ENCODE data around the gene AIRE.

AIRE gene

DNA sequence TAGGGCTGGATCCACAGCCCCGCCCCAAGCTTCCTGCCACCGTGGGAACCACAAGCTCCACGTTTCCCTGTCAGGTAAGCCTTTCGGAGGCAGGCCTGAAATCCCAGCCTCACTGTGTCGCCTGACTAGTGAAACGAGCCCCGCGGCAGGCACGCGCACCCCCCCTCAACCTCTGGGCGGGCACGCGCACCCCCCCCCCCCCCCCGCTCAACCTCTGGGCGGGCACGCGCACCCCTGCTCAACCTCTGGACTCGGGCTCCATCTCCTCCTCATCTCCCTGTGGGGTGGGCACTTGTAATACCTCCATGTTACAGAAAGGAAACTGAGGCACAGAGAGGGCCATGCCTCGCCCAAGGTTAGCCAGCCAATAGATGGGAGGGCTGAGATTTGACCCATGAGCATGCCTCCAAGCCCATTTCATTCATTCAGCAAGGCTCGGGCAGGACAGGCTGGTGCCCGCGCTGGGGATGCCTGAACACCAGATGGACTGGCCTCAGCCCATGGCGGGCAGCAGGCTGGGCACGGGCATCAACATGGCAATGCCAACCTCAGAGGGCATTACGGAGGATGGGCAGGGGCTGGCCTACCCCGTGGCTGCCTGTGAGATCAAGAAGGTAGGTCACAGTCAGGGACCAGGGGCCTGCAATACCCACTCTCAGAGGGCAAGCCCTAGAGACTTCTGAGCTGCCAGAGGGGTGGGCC lies 48.8 kb downstream of the AIRE start:
- ATAC-seq (ENCODE audit: insufficient read depth, low read depth) = no peak
- H3K9ac ChIP-seq (ENCODE audit: low read depth, low read length) = no peak overlapping the region

GRCh38 chr21:44335266-44336059 lies 49.8 kb downstream of the AIRE start:
- DNase-seq = no peak
- H3K9ac ChIP-seq (ENCODE audit: low read depth, low read length) = no peak overlapping the region

More for the DNA sequence above, 48.8 kb downstream of the AIRE start:
- Histone ChIP-seq H3K79me2 (ENCODE audit: insufficient read depth, low read length) (no peaks in the 10 kb centered on the region), H3K4me1 (ENCODE audit: insufficient read depth, low read length) (peaks cover 9% of the 10 kb centered on the region; the same call in 1 of the 2 replicates), H3K4me2 (ENCODE audit: insufficient read depth, low read length) (no peak overlapping the region), H3K27ac (ENCODE audit: low read length) (no peak overlapping the region), H4K20me1 (ENCODE audit: insufficient read depth, low read length) (peaks cover 27% of the 10 kb centered on the region), H2AFZ (ENCODE audit: low read depth, low read length) (no peak overlapping the region), H3K36me3 (ENCODE audit: insufficient read depth, low read length) (peaks cover 45% of the 10 kb centered on the region), H3K4me3 (ENCODE audit: low read depth in 1 of 2, low read length in 2 of 2) (no peak overlapping the region), H3K27me3 (ENCODE audit: insufficient read depth, low read length, poor library complexity) (no peaks in the 10 kb centered on the region), H3K9me3 (ENCODE audit: insufficient read depth, low read length, severe bottlenecking) (no peaks in the 10 kb centered on the region)
- no peak for DNase-seq
- TF ChIP-seq EZH2 (IDR thresholded peaks at IDR 0.05; ENCODE audit: borderline replicate concordance, low read depth, low read length, severe bottlenecking) = no peak
- TF ChIP-seq, protein P1, sequence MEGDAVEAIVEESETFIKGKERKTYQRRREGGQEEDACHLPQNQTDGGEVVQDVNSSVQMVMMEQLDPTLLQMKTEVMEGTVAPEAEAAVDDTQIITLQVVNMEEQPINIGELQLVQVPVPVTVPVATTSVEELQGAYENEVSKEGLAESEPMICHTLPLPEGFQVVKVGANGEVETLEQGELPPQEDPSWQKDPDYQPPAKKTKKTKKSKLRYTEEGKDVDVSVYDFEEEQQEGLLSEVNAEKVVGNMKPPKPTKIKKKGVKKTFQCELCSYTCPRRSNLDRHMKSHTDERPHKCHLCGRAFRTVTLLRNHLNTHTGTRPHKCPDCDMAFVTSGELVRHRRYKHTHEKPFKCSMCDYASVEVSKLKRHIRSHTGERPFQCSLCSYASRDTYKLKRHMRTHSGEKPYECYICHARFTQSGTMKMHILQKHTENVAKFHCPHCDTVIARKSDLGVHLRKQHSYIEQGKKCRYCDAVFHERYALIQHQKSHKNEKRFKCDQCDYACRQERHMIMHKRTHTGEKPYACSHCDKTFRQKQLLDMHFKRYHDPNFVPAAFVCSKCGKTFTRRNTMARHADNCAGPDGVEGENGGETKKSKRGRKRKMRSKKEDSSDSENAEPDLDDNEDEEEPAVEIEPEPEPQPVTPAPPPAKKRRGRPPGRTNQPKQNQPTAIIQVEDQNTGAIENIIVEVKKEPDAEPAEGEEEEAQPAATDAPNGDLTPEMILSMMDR (IDR thresholded peaks at IDR 0.05; ENCODE audit: borderline replicate concordance, extremely low read depth, low read length, poor library complexity, severe bottlenecking) = no peak

GRCh38 chr21:44337449-44337848 lies 51.8 kb downstream of the AIRE start:
- H3K4me2 ChIP-seq (ENCODE audit: insufficient read depth, low read length) = no peak overlapping the region
- DNase-seq (no peak), ATAC-seq (ENCODE audit: insufficient read depth, low read depth) (no peak)
- peaks cover 12% of the 10 kb centered on the region for H4K20me1 ChIP-seq (ENCODE audit: insufficient read depth, low read length)
- no peaks in the 10 kb centered on the region for H3K79me2 ChIP-seq (ENCODE audit: insufficient read depth, low read length)
- H3K4me1 ChIP-seq (ENCODE audit: insufficient read depth, low read length) = peaks cover 22% of the 10 kb centered on the region
- peaks cover 31% of the 10 kb centered on the region for H3K36me3 ChIP-seq (ENCODE audit: insufficient read depth, low read length)
- no peak overlapping the region for H3K9ac ChIP-seq (ENCODE audit: low read depth, low read length)
- no peak overlapping the region for H3K27ac ChIP-seq (ENCODE audit: low read length)
- no peak for TF ChIP-seq EZH2 (IDR thresholded peaks at IDR 0.05; ENCODE audit: borderline replicate concordance, low read depth, low read length, severe bottlenecking)
- TF ChIP-seq, protein P1 (IDR thresholded peaks at IDR 0.05; ENCODE audit: borderline replicate concordance, extremely low read depth, low read length, poor library complexity, severe bottlenecking) = no peak
- no peak overlapping the region for H2AFZ ChIP-seq (ENCODE audit: low read depth, low read length)
- H3K27me3 ChIP-seq (ENCODE audit: insufficient read depth, low read length, poor library complexity) = no peaks in the 10 kb centered on the region
- no peaks in the 10 kb centered on the region for H3K9me3 ChIP-seq (ENCODE audit: insufficient read depth, low read length, severe bottlenecking)
- H3K4me3 ChIP-seq (ENCODE audit: low read depth in 1 of 2, low read length in 2 of 2) = no peak overlapping the region

More at GRCh38 chr21:44335266-44336059, 49.8 kb downstream of the AIRE start:
- peaks cover 38% of the 10 kb centered on the region for H3K36me3 ChIP-seq (ENCODE audit: insufficient read depth, low read length)
- no peak for ATAC-seq (ENCODE audit: insufficient read depth, low read depth)
- peaks cover 18% of the 10 kb centered on the region for H3K4me1 ChIP-seq (ENCODE audit: insufficient read depth, low read length)
- no peak overlapping the region for H3K27ac ChIP-seq (ENCODE audit: low read length)
- no peak overlapping the region for H3K4me2 ChIP-seq (ENCODE audit: insufficient read depth, low read length)
- no peak overlapping the region for H3K4me3 ChIP-seq (ENCODE audit: low read depth in 1 of 2, low read length in 2 of 2)
- H2AFZ ChIP-seq (ENCODE audit: low read depth, low read length) = no peak overlapping the region
- peaks cover 19% of the 10 kb centered on the region for H4K20me1 ChIP-seq (ENCODE audit: insufficient read depth, low read length)
- no peaks in the 10 kb centered on the region for H3K9me3 ChIP-seq (ENCODE audit: insufficient read depth, low read length, severe bottlenecking)
- TF ChIP-seq, protein P1 (IDR thresholded peaks at IDR 0.05; ENCODE audit: borderline replicate concordance, extremely low read depth, low read length, poor library complexity, severe bottlenecking) = no peak
- TF ChIP-seq EZH2 (IDR thresholded peaks at IDR 0.05; ENCODE audit: borderline replicate concordance, low read depth, low read length, severe bottlenecking) = no peak
- no peaks in the 10 kb centered on the region for H3K27me3 ChIP-seq (ENCODE audit: insufficient read depth, low read length, poor library complexity)
- H3K79me2 ChIP-seq (ENCODE audit: insufficient read depth, low read length) = no peaks in the 10 kb centered on the region
